ENCODE data around the gene THRSP. TPM values are rescaled to one million over a fixed set of nuclear protein-coding genes. Genes with fewer than 3 reads are reported as not detected.

The THRSP gene
- total RNA-seq, 1 donor from 2014 or later, result not detected

- H3K9me3 Mint-ChIP-seq, result no peaks in the 10 kb centered on the region
- no peaks in the 10 kb centered on the region for H3K27me3 Mint-ChIP-seq
- H3K4me3 Mint-ChIP-seq, result no peak overlapping the region
- H3K36me3 Mint-ChIP-seq, result peaks cover 26% of the 10 kb centered on the region
- no peak overlapping the region for H3K27ac Mint-ChIP-seq
- H3K4me1 Mint-ChIP-seq (ENCODE audit: unreplicated experiment), result no peaks in the 10 kb centered on the region
- DNase-seq (ENCODE audit: extremely low spot score, unreplicated experiment), result no peak
- no peak for TF ChIP-seq CTCF (conservative IDR thresholded peaks at IDR 0.05)
Measured at GRCh38 chr11:78110351-78110750, 46.7 kb downstream of the THRSP start.

DNA sequence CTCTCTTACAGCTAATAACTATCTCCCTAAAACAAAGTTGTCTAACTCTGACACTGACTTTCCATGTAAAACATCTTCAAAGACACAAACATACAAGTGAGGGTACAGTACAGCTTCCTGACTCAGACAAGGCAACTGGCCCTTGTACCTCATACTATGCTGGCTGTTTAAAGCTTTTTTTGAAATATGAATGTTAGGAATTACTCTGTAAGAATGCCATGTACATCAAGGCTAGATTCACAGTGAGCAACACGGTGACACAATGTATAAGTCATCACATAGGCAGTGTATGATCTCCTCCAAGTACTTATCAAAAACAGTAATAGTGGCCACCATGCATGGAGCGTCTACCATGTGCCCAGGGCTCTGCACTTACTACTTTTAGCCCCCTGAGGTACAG is 47.2 kb downstream of the THRSP start:
- H3K36me3 Mint-ChIP-seq, result peaks cover 26% of the 10 kb centered on the region
- H3K4me1 Mint-ChIP-seq (ENCODE audit: unreplicated experiment), result no peaks in the 10 kb centered on the region
- no peak for TF ChIP-seq CTCF (conservative IDR thresholded peaks at IDR 0.05)
- no peak overlapping the region for H3K4me3 Mint-ChIP-seq
- H3K9me3 Mint-ChIP-seq, result no peaks in the 10 kb centered on the region
- H3K27me3 Mint-ChIP-seq, result no peaks in the 10 kb centered on the region
- no peak overlapping the region for H3K27ac Mint-ChIP-seq
- no peak for DNase-seq (ENCODE audit: extremely low spot score, unreplicated experiment)

- no peaks in the 10 kb centered on the region for H3K27me3 Mint-ChIP-seq
- H3K27ac Mint-ChIP-seq, result no peak overlapping the region
- H3K9me3 Mint-ChIP-seq, result no peaks in the 10 kb centered on the region
- TF ChIP-seq CTCF (conservative IDR thresholded peaks at IDR 0.05), result no peak
- no peak overlapping the region for H3K4me3 Mint-ChIP-seq
- no peak for DNase-seq (ENCODE audit: extremely low spot score, unreplicated experiment)
- peaks cover 26% of the 10 kb centered on the region for H3K36me3 Mint-ChIP-seq
- H3K4me1 Mint-ChIP-seq (ENCODE audit: unreplicated experiment), result no peaks in the 10 kb centered on the region
Measured at GRCh38 chr11:78111298-78111697, 47.6 kb downstream of the THRSP start.

DNA sequence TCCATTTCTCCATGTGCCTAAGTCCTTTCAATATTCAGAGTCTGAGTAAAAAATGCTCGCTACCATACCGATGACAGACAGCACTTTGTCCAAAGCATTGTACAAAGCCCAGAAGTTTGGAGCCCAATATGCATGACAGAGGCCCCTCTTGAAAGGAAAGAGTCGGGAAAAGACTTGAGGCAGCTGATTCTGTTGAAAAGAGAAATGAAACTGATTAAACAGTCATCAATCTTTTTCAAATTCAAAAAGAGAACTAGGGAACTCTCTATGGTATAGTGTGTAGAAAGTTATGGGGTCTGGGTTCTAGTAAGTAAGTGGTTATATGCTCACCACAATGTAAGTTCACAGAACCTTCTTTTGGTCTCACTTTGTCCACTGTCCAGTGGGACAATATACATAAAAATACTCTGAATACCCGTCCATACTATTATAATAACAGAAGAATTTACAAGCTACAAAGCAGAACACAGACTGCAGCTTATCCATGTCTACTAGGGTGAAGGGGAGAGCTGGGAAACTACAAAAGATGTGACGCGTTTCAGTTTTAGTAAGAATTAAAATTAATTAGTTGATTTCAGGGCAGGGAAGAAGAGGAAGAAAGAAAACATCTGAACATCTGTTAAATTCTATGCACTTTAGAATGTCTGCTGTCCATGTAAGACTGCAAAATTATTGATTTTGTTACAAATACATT is 49.1 kb downstream of the THRSP start:
- Mint-ChIP-seq H3K27me3 (no peaks in the 10 kb centered on the region), H3K9me3 (no peaks in the 10 kb centered on the region), H3K4me1 (ENCODE audit: unreplicated experiment) (no peaks in the 10 kb centered on the region), H3K36me3 (peaks cover 29% of the 10 kb centered on the region), H3K4me3 (no peak overlapping the region), H3K27ac (no peak overlapping the region)
- no peak for TF ChIP-seq CTCF (conservative IDR thresholded peaks at IDR 0.05)
- DNase-seq (ENCODE audit: extremely low spot score, unreplicated experiment), result no peak

Other genes starting within 250 kb of the THRSP start
- gene RSF1, start 243.1 kb upstream of the THRSP start, total RNA-seq (ENCODE audit: low replicate concordance), result 56.6 and 74.2 TPM in 2 replicates
- gene AAMDC, start 242.7 kb upstream of the THRSP start, total RNA-seq (ENCODE audit: low replicate concordance), result 16.9 and 33.6 TPM in 2 replicates
- 27.1 and 46.3 TPM in 2 replicates for gene INTS4, start 69.2 kb upstream of the THRSP start, total RNA-seq (ENCODE audit: low replicate concordance)
- gene KCTD14, start 40.6 kb upstream of the THRSP start, total RNA-seq (ENCODE audit: low replicate concordance), result 1.2 and 2.8 TPM in 2 replicates
- 233 and 240 TPM in 2 replicates for gene NDUFC2, start 16.0 kb downstream of the THRSP start, total RNA-seq (ENCODE audit: low replicate concordance)
- 45.2 and 71.8 TPM in 2 replicates for gene ALG8, start 75.8 kb downstream of the THRSP start, total RNA-seq (ENCODE audit: low replicate concordance)
- 9.7 and 10.7 TPM in 2 replicates for gene KCTD21, start 124.8 kb downstream of the THRSP start, total RNA-seq (ENCODE audit: low replicate concordance)
- gene USP35, start 125.1 kb downstream of the THRSP start, total RNA-seq (ENCODE audit: low replicate concordance), result 8.9 and 9.7 TPM in 2 replicates

All from type B pancreatic cell (in vitro differentiated cells).